Colonic mucosa (tissue), 4 donors: ENCODE results near the gene GSX2. TPM values are rescaled to one million over a fixed set of nuclear protein-coding genes. Genes with fewer than 3 reads are reported as not detected.

Source experiments
- DNase-seq: peaks from one replicate; pipeline ENCODE4 v3.0.0-alpha.2; 2020
- H3K27ac ChIP-seq: fragments of 200-600 bp; one replicate; pipeline ENCODE4 v1.8.0; 2021
- H3K27me3 ChIP-seq: fragments of 200-600 bp; one replicate; pipeline ENCODE4 v1.8.0; 2021
- H3K36me3 ChIP-seq: fragments of 200-600 bp; one replicate; pipeline ENCODE4 v1.8.0; 2021
- H3K4me1 ChIP-seq: fragments of 200-600 bp; one replicate; pipeline ENCODE4 v1.8.0; 2021; ENCODE audit warnings: mild to moderate bottlenecking
- H3K4me3 ChIP-seq: fragments of 200-600 bp; one replicate; pipeline ENCODE4 v1.8.0; 2021
- H3K9ac ChIP-seq, 2 donors: one replicate each; pipeline ENCODE4 v1.7.0; 2013; ENCODE audit warnings: control low read depth in 2 of 2, low read depth in 2 of 2, low read length in 2 of 2
- H3K9me3 ChIP-seq: fragments of 200-600 bp; one replicate; pipeline ENCODE4 v1.8.0; 2021
- CTCF ChIP-seq: fragments of 200-600 bp; IDR thresholded peaks from one replicate; pipeline ENCODE4 v1.8.0; 2022; ENCODE audit warnings: antibody characterized with exemption, mild to moderate bottlenecking
- intact Hi-C: fragments of 100-400 bp; cut with DNase I; formaldehyde crosslinking; loops from one replicate; pipeline ENCODE4 v1.14.1; 2022
- total RNA-seq, 2 donors: library from RNA; stranded (reverse); fragmentation: NEBNext Ultra II Directional in 1 of 2; extraction: Animal tissue kit (Norgen Biotek cat#: 25700) in 1 of 2; gene quantifications; one replicate each; pipeline ENCODE4 v1.2.1, GENCODE V29; 2021
- donor health status: healthy.
- donor health status: DM: no; HTN: no; CAD: no.
- donor health status: DM: no; HTN: no; CAD: no.

GSX2 gene
- total RNA-seq, 2 donors from 2014 or later = not detected

DNA sequence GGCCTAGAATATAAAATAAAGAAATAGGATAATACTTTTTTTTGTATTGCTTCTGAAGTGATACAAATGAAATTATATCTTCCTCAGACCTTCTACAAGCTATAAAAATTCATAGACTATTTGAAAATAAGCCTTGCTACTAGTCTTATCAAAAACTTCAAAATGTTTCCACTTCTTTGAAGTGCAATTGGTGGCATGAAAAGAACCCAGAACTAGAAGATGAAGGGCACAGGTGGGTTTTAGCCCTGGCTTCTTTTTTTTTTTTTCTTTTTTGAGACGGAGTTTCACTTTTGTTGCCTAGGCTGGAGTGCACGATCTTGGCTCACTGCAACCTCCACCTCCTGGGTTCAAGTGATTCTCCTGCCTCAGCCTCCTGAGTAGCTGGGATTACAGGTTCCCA is 44.2 kb downstream of the GSX2 start:
- Histone ChIP-seq H3K4me1 (no peaks in the 10 kb centered on the region), H3K9ac (no peak overlapping the region), H3K27ac (no peak overlapping the region), H3K27me3 (no peaks in the 10 kb centered on the region), H3K4me3 (no peak overlapping the region), H3K36me3 (no peaks in the 10 kb centered on the region), H3K9me3 (no peaks in the 10 kb centered on the region)
- DNase-seq = no peak
- intact Hi-C loops = no loop called here
- no peak for TF ChIP-seq CTCF

DNA sequence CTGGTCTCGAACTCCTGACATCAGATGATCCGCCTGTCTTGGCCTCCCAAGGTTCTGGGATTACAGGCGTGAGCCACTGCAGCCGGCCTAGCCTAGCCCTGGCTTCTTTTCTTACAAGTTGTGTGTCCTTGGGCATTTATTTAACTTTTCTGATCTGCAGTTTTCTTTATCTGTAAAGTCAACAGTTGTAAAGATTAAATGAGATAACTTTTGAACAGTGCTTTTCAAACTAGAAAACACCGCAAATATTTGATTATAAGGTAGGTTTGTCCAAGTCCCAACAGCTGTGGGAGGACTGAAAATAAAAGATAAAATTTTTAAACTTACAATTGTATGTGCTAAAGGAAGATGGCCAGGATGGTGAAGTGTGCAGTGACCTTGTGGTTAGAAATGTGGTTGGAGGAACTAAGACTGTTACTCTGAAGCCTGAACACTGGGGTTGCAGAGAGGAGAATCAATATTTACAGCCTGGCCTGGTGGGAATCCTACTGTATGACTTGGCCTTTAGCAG is 44.8 kb downstream of the GSX2 start:
- intact Hi-C loops = no loop called here
- peak; percentile 46 for DNase-seq
- TF ChIP-seq CTCF = no peak
- Histone ChIP-seq H3K27me3 (no peaks in the 10 kb centered on the region), H3K4me3 (no peak overlapping the region), H3K27ac (no peak overlapping the region), H3K9ac (no peak overlapping the region), H3K36me3 (no peaks in the 10 kb centered on the region), H3K4me1 (no peaks in the 10 kb centered on the region), H3K9me3 (no peaks in the 10 kb centered on the region)

DNA sequence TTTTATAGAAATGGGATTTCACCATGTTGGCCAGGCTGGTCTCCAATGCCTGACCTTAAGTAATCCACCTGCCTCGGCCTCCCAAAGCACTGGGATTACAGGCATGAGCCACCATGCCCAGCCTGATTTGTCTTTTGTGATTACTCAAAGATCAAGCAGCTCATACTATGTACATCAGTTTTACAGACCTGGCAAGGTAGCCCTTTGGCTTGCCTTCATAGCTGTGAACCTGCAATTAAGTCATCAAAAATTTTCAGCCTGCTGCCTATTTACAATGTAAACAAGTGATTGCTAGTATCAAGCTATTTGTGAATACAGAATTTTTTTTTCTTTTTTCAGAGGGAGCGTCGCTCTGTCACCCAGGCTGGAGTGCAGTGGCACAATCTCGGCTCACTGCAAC is 46.2 kb downstream of the GSX2 start:
- DNase-seq = no peak
- no peaks in the 10 kb centered on the region for H3K27me3 ChIP-seq
- H3K4me1 ChIP-seq = no peaks in the 10 kb centered on the region
- no peak overlapping the region for H3K4me3 ChIP-seq
- H3K9me3 ChIP-seq = no peaks in the 10 kb centered on the region
- no peak overlapping the region for H3K9ac ChIP-seq
- H3K36me3 ChIP-seq = no peaks in the 10 kb centered on the region
- intact Hi-C loops = no loop called here
- TF ChIP-seq CTCF = no peak
- no peak overlapping the region for H3K27ac ChIP-seq

DNA sequence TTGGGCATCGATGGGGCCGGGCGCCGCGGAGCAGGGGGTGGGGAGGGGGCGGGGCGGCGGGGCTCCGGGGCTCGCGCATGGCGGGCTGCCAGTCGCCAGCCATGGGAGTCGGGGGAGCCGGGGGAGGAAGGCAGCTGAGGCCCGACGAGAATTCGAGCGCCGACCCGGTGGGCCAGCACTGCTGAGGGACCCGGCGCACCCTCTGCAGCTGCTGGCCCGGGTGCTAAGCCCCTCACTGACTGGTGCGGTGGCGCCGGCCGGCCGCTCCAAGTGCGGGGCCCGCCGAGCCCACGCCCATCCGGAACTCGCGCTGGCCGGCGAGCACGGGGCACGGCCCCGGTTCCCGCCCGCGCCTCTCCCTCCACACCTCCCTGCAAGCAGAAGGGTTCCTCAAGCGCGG is 49.4 kb downstream of the GSX2 start:
- Histone ChIP-seq H3K36me3 (no peaks in the 10 kb centered on the region), H3K4me1 (no peaks in the 10 kb centered on the region), H3K27ac (no peak overlapping the region), H3K9ac (no peak overlapping the region), H3K4me3 (no peak overlapping the region), H3K9me3 (no peaks in the 10 kb centered on the region), H3K27me3 (no peaks in the 10 kb centered on the region)
- no peak for TF ChIP-seq CTCF
- no peak for DNase-seq
- intact Hi-C loops = no loop called here

Other genes with a start within 250 kb of the GSX2 start
- gene CHIC2, start 35.6 kb upstream of the GSX2 start, total RNA-seq = 10 to 100 TPM; 13.5 to 26.2 TPM
- gene PDGFRA, start 129.1 kb downstream of the GSX2 start, total RNA-seq = 10 to 100 TPM; 20.5 to 32.5 TPM